HG03575 (cell line): ENCODE results near the gene PPM1L.
A peak's percentile ranks its signal among the peaks of the same experiment; 100 is the strongest.
"Not testable (repeated sequence)": the region's sequence is repeated elsewhere in the genome, so short reads cannot be mapped to it uniquely, and the experiment has no call there.

Experiments
- ATAC-seq: cut with Tn5 transposase; IDR thresholded peaks from one replicate; pipeline ENCODE4 v1.9.1; 2021; ENCODE audit not compliant: unreplicated experiment, insufficient number of reproducible peaks, low FRiP score; ENCODE audit errors: extremely low read depth

PPM1L gene

DNA sequence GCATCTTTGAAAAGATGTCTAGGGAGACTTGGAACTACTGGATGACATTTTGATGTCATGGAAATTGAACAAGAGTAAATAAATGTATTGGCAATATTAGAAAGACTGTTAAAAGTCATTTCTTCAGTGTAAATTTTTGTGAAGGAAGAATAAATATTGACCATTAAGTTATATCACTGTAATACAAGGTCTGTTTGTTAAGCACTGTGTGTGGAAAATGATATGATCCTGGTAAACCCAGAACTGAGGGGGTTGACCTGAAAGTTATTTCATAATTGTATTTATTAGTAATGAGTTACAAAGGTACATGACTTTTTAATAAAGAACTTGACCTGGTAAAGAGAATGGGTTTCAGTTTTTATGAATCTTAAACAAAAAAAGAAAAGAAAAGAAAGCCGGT lies 242.6 kb downstream of the PPM1L start:
- no peak for ATAC-seq

DNA sequence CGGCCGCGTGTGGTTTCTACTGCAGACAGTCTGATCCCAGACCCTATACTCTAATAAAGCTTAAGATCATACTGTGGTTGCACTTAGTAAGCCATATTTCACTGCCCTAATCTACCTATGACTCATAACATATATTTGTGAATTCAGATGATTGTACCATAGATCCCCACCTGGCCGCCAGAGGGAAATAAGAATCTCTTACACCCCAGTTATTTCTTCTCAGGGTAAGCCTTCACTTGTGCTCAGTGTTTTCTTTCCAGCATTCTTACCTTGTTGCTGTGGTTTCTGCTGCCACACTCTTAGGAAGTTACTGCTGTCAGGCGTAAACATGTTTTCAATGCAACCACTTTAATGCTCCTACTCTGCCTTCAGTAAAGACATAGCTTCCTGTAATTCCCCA lies 243.2 kb downstream of the PPM1L start:
- ATAC-seq = no peak

DNA sequence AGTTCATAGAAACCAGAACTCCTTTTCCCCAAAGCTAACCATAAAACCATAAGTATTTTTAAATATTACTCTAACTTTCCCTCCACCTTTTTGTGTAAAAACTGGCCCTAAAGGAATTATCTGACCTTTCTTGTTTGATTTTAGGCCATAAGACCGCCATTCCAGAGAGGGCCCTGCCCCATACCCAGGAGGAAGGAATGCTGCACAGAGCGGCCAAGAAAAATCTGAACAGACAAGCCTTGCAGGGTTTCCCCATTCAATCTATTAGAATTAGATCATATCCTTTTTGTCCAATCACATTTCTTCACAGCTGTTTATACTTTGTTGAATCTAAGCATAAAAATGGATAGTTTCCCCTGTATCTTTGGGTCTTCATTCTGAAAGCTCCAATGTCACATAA lies 252.1 kb downstream of the PPM1L start:
- ATAC-seq = no peak

DNA sequence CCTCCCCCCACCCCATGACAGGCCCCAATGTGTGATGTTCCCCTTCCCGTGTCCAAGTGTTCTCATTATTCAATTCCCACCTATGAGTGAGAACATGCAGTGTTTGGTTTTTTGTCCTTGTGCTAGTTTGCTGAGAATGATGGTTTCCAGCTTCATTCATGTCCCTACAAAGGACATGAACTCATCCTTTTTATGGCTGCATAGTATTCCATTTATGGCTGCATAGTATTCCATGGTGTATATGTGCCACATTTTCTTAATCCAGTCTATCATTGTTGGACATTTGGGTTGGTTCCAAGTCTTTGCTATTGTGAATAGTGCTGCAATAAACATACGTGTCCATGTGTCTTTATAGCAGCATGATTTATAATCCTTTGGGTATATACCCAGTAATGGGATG lies 254.1 kb downstream of the PPM1L start:
- not testable (repeated sequence) for ATAC-seq

DNA sequence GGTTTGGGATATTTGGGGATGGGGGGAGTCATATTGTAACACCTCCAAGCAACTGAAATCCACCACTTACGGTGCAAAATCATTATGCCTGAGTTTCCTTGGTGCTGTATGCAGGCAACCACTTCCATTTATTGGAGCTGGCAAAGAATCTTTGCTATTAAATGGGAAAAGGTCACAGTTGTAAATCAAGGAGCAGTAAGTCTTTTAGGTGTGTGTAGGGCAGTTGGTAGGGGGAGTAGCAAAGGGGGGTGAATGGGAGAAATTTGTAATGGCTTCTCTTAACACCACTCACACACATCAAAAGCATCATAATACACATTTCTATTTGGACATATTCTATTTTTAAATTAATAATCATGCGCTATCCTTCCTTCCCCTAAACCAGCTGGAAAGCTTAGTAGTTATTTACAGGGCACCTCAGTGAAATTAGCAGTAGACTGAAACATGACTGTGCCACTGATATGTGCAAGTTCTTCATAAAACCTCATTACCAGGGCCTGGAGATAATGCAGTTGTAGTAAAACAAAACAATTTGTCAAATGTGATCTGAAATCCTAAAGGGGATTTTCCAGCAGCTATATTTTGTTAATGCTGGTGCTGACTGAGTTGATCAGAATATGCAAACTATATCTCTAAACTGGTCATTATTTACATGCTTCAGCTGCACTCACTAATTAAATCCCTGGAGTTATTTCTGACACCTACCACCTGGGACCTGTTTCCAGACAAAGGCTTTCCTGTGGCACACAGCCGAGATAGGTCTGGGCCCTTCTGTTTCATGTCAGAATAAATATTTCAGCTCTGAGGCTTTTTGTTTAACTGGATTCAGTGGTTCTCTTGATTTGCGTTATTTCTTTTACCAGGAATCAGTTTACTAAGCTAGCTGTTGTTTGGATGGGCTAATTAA lies 259.1 kb downstream of the PPM1L start:
- ATAC-seq = no peak

DNA sequence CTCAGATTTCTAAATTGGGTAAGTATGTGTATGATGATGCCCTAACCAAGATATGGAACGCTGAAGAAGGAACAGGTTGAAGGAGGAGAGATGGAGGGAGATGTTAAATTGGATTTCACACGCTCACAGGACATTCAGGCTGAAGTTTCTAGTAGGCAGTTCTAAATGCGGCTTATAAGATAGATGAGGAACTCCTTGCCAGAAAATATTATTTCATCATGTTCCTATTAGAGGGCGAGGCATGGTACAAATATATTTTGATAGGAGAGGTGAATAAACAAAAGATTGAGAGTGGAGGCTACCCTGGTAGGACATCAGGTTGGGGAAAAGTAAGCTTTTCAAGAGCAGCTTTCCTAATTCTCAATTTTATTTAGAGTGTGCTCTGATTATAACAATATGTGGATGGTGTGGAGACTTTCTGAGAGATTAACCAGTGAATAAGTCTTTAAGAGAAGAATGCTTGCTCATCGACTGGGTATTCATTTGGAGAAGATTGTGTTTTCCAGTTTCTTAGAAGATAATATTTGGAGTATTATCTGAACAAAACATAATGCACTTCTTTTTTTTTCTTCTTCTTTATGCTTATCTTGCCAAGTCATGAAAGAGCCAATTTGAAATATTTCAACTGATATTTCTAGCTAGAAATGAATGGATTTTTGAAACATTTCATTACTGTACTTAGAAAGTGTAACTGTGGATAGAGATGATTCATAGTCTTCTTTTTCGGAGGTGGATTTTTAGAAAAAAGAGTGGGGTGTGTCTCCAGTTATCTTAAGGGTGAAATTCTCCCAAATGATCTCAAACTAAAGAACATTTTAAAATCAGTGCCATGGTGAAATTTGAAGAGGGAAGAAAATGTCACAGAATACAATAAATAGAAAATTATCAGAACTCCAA lies 260.6 kb downstream of the PPM1L start:
- no peak for ATAC-seq

DNA sequence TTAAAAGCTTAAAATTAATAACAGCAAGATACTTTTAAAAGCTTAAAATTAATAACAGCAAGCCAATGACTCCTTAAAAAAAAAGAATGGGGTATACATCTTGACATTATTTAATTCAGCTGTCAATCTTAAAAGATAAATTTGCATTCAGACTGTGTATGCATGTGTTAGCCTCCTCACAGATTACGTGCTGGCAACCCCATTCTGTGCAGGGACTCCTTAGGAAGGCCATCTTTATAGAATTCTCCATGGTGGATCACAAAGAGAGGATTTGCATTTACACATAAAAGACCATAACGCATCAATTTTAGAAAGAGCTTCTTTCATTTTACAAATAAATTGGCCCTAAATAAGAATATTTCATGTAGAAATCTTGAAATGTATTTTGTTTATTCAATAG lies 261.9 kb downstream of the PPM1L start:
- ATAC-seq = no peak

DNA sequence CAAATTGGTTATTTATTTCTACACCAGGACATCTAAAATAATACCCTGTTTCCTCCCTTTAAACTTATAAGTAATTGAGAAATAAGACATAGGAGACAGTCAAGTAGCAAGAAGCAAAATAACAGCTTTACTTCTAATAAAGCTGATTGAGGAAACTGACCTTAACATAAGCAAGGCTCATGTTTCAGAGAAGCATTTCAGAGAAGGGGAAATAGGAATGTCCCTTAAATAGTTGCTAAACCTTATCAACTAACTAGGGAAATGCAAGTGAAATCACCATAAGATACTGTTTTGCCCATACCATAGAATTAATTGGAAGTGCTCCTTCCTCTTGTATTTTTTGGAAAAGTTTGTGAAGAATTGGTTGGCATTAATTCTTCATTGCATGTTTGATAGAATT lies 264.2 kb downstream of the PPM1L start:
- no peak for ATAC-seq

DNA sequence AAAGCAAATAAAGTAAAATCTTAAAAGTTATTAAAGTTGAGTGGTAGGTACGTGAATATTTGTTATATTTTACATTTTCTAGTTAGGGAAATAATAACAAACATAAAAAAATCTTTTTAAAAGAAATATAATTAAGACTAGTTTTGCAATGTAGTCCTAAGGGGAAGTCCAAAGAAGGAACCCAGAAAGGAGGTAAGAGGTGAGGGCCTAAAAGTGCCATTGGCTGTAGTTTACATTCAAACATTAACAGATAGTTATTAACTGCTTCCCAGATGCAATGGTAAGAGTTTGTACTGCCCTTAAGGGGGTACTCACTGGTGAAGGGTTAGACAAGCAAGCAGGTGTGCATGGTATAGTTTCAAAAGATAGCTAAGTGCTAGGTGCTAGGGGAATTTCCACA lies 269.9 kb downstream of the PPM1L start:
- ATAC-seq = no peak

DNA sequence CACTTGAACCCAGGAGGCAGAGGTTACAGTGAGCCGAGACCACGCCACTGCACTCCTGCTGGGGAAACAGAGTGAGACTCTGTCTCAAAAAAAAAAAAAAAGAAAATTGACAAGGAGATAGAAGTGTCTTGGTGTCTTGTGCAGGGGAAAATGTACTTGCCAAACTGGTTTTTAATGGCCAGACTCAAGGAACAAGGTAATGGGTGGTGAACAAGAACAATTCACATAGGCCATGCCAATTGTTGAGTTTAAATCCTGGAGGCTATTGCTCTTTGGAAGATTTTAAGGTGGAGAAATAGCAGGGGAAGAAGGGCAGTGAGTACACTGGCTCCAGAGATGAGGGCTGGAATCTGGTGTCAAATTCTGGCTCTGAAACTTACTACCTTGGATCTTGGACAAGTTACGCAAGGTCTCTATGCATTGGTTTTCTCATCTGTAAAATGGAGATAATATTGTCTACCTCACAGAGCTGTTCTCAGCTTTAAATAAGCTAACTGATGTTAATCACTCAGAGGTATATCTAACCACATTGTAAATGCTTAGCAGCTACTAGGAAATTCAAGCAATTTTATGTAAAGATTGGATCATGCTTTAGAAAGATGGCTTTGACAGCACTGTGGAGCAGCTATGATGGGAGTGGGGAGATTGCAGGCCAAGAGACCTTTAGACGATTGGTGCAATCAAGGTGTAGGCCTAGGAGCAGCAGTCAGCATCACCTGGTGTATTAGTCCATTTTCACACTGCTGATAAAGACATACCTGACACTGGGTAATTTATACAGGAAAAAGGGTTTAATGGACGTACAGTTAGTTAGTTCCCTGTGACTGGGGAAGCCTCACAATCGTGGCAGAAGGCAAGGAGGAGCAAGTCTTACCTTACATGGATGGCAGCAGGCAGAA lies 270.8 kb downstream of the PPM1L start:
- ATAC-seq = no peak

DNA sequence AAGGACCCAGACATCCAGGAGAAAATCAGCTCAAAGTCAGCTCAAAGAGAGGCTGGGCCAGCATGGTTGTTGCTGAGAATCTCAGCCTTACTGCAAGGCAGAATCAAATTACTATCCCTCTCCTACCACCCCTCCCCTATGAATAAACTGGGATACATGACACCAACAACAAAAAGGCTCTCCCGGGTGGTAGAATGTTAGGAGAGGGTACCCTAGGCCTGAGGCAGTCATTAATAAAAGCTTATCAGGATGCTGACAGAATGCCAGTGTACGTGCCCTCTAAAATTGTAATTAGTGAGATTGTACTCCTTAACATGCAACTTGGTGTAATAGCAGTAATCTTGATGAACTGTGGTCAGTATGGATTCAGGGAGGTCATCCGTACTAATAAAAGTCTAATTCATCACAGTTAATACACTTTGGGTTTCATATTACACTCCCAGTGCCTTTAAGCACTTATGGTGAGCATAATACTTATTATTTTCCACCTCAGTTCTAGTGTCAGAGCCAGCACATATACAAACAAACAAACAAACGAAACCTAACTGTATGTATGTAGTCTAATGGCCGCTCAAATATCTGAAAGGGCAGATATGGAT lies 272.6 kb downstream of the PPM1L start:
- ATAC-seq = no peak

DNA sequence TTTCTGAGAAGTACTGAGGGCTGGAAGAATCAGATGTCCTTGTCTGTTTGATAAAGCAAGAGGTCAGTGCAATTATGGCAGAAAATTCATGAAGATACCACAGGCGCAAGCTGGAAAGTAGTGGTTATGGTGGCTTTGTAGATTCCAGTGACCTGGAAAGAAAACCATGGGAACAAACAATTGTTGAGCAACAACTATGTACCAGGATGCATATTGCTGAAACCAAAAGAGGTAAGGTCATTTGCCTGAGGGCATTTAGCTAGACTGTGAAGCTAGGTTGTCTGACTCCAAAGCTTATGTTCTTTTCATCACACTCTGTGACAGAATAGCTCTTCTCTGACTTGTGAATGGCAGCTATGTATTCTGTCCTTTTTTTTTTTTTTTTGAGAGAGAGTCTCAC lies 275.1 kb downstream of the PPM1L start:
- no peak for ATAC-seq

DNA sequence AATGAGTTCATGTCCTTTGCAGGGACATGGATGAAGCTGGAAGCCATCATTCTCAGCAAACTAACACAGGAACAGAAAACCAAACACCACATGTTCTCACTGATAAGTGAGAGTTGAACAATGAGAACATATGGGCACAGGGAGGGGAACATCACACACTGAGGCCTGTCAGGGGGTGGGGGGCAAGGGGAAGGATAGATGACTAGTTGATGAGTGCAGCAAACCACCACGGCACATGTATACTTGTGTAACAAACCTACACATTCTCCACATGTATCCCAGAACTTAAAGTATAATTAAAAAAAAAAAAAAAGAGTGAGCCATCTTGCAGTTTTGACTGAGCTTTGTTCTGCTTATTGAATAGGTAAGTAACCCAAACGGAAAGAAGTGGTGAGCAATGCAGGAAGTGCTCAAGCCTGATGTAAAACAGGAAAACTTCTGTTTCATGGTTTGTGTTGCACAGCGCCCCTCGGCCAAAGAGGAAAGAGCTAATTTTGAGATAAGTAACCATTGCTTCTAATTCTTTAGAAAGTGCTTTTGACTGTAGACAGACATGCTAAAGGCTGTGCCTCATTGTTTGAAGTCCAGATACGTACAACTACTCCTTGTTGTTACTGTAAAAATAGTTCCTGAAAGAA lies 279.0 kb downstream of the PPM1L start:
- ATAC-seq = peak; percentile 83

DNA sequence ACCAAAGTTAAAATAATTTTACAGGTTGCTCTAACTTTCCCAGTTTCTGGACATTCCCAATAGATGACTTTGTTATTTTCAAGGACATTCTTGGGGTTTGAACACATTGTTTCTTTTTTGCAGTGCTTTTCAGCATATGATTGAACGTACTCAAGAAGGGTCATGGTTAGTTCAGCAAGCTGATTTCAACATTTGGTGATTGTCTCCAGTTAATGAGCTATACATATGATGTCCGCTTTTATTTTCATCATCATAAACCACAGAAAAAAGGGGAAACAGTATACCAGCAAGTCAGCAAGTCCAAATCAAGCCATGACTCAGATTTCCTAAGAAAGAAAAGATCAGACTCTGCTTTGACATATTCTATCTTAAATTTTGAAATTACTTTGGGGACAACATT lies 279.7 kb downstream of the PPM1L start:
- no peak for ATAC-seq

DNA sequence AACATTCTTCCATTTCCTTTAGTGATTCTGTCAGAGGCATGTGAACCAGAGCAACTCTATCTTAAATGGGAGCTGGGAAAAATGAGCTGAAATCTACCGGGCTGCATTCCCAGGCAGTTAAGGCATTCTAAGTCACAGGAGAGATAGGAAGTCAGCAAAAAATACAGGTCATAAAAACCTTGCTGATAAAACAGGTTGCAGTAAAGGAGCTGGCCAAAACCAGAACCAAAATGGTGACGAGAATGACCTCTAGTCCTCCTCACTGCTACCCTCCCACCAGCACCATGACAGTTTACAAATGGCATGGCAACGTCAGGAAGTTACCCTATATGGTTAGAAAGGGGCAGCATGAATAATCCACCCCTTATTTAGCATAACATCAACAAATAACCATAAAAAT lies 282.7 kb downstream of the PPM1L start:
- ATAC-seq = no peak

DNA sequence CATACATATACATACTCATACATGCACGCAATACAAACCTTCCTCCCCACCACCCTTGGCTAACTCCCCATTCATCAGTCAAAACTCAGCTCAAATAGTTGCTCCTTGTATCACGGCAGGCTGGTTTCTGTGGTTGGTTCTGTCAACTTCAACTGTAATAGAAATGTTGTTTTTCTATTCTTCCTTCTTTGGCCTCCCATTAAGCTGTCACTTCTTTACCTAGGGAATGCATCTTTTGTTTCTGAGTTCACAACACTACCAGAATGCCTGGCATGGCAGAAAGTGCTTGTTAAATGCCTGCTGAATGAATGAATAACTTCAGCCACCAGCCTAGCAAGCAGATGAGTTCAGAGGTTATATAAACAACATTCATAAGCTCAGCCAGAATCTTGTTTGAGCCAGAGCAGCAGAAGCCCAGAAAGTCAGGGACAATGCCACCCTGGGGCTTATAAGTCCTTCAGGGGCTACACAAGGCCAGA lies 286.0 kb downstream of the PPM1L start:
- ATAC-seq = no peak

DNA sequence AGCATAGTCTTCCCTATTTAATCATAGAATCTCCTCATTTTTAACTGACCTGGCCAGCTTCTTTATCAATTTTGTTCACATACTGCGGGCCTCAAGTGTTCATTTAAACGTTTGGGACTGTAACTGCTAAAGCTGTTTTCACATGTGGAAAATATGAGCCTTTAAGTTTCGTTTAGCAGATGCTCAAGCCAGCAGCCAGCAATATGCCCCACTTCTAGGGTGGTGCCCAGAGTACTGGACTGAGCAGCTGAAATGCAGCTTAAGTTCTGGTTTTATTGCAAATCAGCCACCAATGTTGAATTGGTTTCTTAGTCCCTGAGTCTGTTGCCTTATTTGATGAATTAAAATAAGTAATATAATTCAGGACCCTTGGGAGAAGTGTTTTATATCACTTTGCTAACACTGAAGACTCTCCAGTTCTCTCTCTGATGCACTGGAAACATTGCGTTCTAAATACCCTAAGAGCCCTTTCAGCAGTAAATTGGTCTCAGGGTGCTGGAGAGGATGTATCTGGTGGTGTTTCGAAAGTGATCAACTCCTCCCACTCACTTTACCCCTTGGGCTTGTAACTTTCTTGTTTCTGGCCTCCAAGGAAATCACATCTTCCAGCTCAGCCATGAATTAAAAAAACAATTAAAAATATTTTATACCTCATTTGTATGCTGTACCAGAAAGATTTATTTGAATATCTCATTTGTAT lies 287.5 kb downstream of the PPM1L start:
- peak; percentile 71 for ATAC-seq
